GM12875 (cell line): ENCODE results near the gene PRR5L.

ENCODE experiments used
- H3K4me3 ChIP-seq: one replicate; pipeline ENCODE4 v1.5.1; 2011; ENCODE audit warnings: low read depth, low read length, control low read depth
- CTCF ChIP-seq: IDR thresholded peaks from 2 replicates; pipeline ENCODE4 v1.5.1; 2011; ENCODE audit warnings: low read depth, mild to moderate bottlenecking, control low read depth, inconsistent platforms, low read length, moderate library complexity, borderline replicate concordance; ENCODE audit not compliant: insufficient read depth

Gene PRR5L

GRCh38 chr11:36266767-36267166, 29.3 kb upstream of the PRR5L start:
- H3K4me3 ChIP-seq = no peak overlapping the region
- no peak for TF ChIP-seq CTCF

- no peak for TF ChIP-seq CTCF
- no peak overlapping the region for H3K4me3 ChIP-seq
These were observed 27.6 kb upstream of the PRR5L start for GRCh38 chr11:36268337-36268985.

- H3K4me3 ChIP-seq = no peak overlapping the region
- no peak for TF ChIP-seq CTCF
These were observed 25.4 kb upstream of the PRR5L start for GRCh38 chr11:36270701-36271100.

- TF ChIP-seq CTCF = no peak
- no peak overlapping the region for H3K4me3 ChIP-seq
These were observed 24.2 kb upstream of the PRR5L start for GRCh38 chr11:36271794-36272407.

- no peak overlapping the region for H3K4me3 ChIP-seq
- TF ChIP-seq CTCF = no peak
These were observed 23.0 kb upstream of the PRR5L start for GRCh38 chr11:36273110-36273509.

GRCh38 chr11:36274414-36274813, 21.7 kb upstream of the PRR5L start:
- no peak overlapping the region for H3K4me3 ChIP-seq
- TF ChIP-seq CTCF = no peak
